NCI-H2107 treated with DMSO at 0.1 percent for 48 hours (cell line): ENCODE results near the gene ZDBF2.
"Not testable (repeated sequence)": the region's sequence is repeated elsewhere in the genome, so short reads cannot be mapped to it uniquely, and the experiment has no call there.

ENCODE experiments used
- DNase-seq: peaks from one replicate; lab custom pipeline; 2025; ENCODE audit not compliant: unreplicated experiment; lab: John Stamatoyannopoulos, UW

ZDBF2 gene

DNA sequence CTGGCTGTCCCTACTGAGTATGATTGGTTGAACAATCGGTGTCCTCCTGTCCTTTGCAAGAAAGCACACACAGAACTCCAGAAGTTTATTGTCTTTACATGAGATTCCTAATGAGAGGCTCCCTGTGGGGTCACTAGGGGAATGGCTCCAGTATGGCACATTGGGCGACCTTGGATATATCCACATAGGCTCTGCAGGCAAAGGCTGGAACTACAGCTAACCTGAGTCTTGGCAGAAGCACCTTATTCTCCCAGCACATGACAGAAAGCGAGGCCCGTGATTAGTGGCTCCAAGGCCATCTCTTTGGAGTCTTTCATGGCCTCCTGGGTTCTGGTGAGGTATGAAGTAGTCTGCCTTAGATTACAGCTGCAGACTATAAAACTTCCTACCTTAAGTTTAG, 49.0 kb downstream of the ZDBF2 start:
- no peak for DNase-seq

DNA sequence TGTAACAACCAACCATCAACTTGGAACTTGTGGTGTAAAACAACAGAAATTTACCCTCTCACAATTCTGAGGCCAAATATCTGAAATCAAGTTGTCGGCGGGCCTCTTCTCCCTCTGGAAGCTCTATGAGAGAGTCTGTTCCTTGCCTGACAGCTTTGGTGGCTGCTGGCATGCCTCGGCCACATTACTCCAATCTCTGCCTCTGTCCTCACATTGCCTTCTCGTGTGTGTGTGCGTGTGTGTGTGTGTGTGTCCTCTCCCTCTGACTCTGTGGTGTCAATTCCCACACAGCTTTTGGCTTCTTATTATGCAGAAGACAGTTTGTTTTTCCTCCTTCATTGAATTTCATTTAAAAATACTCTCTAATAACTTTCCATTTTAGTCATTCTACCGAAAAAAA, 50.4 kb downstream of the ZDBF2 start:
- no peak for DNase-seq

DNA sequence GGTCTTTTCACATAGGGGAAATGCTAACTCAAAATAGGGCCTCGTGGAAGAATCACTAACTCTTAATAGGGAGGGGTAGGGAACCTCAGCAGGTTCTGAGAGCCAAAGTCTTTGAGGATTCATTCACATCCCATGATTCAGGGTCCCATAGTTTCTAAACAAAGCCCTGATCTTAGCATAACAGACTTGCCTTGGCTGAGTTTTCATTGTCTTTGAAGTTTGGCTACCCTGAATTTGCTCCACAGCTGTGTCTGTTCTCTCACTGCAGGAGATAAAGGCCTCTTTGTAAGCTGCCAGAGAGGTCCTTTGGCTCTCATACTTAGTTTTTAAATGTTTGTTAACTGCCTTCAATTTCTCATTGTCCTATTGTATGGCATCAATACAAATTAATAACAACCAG, 54.5 kb downstream of the ZDBF2 start:
- DNase-seq: no peak

DNA sequence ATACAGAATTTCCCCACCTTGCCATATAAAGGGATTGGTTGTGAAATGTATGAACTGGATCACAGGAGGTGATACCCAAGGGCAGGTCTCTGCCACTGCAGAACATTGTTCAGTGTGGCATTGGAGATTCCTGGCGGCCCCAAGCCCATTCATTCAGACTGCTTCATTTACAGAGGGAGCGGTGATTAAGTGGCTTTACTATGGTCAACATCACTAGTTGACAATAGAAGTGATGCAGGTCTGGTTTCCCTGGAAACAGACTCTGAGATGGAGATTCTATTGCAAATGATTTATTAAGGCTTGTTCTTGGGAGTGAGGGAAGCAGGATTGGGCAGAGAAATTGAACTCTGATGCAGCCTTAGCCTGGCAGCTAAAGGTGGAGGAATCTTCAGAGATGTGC, 62.4 kb downstream of the ZDBF2 start:
- no peak for DNase-seq

DNA sequence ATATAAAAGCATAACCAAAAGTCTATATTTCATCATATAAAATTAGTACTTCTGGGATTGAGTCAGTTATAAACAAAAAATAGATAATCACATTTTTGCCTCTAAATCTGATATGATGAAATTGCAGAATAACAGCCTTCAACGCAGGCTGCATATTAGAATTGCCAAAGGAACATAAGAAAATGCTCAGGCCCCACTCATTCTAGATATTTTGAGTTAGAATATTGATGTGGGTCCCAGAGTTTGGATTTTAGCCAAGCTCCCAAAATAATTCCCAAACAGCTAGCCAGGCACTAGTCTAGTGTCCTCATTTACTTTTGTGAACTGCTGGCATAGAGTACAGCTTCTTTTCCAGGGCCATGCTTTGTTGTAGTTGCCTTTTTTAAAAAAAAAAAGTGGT, 63.5 kb downstream of the ZDBF2 start:
- no peak for DNase-seq

DNA sequence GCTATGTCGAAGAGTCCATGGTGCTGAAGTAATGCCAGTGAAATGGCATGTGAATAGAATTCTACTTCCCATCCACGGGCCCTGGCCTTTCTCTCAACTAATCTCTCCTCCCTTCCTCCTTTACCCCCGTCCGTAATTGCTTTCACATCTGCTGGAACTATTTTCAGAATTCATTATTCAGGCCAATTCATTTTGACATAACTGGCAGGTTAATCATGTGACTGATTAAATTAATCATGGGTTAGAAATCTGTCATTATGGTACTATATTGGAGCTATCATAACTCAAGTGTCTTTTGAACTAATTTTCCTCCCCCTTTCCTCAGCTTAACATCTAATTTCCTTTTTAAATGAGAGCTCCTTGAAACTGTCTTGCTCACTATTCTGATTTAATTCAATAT, 66.9 kb downstream of the ZDBF2 start:
- no peak for DNase-seq

DNA sequence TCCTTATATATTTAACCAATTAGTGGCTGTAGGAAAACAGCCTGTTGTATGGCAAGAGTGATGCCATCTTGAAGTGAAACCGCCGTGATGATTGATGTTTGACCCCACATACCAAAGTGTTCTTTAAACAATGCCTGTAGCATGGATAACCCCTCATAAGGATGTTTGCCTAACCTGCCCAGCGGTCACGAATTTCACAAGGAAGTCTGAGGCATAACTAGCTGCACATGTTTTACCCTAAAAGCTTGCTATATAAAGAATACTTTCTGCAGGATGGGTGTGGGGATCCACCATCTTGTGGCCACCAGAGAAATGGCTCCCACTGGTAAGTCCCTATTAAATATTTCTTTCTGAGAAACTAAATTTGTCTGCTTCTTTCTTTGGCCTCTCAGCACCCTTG, 68.7 kb downstream of the ZDBF2 start:
- DNase-seq: no peak

DNA sequence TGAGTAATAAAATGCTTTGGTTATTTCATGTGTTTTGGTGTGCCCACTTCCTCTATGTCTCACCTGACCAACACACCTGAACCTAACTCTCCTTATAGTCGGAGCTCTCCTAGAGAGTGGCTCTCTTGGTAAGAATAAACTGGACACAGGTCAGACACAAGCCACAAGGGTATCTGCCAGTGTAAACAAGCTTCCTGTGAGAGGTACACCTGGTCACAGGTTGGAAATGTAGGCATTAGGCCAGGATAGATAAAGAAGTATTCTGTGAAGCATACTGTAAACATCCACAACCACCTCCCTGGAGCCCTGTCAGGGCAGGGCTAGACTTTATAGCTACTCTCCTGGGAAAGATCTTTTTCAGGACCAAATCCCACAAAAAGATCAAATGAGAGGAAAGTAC, 69.4 kb downstream of the ZDBF2 start:
- DNase-seq: no peak

DNA sequence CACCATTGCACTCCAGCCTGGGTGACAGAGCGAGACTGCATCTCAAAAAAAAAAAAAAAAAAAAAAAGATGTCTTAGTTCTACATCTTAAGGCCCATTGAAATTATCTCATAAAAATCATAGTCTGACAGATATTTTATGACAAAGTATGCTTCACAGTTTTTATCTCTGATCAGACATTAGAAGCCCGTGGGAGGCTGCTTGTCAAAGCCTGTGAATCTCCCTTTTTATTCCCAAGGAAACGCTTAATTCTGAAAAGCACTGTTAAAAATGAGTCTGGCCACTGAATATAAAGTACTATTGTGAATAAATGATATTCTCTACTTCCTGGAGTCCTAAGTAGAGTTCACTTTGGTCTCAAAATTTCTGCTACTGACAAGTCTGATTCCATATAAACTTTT, 71.1 kb downstream of the ZDBF2 start:
- no peak for DNase-seq

DNA sequence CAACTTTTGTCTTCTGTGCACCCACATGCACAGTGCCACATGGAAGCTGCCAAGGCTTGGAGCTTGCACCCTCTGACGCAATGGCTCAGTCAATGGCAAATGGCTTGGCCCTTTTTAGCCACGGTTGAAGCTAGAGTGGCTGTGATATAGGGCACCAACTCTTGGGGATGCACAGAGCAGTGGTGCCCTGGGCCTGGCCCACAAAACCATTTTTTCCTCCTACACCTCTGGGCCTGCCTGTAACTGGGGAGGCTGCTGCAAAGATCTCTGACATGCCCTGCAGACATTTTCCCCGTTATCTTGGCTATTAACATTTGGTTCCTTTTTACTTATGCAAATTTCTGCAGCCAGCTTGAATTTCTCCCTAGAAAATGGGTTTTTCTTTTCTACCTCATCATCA, 74.9 kb downstream of the ZDBF2 start:
- no peak for DNase-seq

DNA sequence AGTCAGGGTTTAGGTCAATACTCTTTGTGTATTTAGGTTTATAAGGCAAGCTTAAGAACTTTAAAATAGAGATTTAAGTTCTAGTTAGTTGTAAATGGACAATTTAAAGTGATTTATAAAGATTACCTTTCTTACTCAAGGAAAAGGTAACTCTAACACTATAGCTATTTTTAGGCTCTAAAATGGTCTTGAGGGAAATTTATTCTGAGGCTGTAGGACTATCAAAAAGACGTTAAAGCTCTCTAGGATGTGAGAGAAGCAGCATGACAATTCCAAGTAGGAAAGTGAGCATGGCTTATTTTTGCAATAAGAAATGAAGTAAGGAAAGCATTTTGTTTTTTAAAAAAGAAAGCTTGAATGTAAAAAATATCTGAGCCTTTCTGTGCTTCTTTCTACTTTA, 78.1 kb downstream of the ZDBF2 start:
- no peak for DNase-seq

DNA sequence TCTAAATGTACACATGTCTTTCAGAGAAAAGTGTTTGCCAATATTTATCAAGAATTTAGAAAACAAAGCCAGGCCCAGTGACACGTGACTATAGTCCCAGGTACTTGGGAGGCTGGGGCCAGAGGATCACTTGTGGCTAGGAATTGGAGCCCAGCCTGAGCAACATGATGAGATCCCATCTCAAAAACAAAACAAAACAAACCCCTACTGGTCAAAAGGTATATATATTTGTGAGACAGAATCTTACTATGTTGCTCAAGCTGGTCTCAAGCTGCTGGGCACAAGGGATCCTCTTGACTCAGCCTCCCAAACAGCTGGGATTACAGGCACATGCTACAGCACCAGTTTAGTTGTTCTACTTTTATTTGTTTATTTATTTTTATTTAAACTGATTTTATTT, 79.2 kb downstream of the ZDBF2 start:
- DNase-seq: no peak

DNA sequence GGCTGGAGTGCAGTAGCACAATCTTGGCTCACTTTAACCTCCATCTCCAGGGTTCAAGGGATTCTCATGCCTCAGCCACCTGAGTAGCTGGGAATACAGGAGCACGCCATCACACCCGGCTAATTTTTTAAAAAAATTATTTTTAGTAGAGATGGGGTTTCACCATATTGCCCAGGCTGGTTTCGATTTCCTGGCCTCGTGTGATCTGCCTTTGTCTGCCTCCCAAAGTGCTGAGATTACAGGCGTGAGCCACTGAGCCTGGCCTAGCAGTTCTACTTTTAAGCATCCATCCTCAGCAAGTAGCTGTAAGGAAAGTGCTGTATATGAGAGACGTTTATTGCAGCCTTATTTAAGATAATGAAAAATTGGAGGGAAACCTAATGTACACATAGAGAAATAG, 79.7 kb downstream of the ZDBF2 start:
- DNase-seq: no peak

DNA sequence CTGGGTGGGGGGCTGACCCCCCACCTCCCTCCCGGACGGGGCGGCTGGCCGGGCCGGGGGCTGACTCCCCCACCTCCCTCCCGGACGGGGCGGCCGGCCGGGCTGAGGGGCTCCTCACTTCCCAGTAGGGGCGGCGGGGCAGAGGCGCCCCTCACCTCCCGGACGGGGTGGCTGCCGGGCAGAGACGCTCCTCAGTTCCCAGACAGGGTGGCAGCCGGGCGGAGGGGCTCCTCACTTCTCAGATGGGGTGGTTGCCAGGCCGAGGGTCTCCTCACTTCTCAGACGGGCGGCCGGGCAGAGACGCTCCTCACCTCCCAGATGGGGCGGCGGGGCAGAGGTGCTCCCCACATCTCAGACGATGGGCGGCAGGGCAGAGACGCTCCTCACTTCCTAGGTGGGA, 82.4 kb downstream of the ZDBF2 start:
- DNase-seq: not testable (repeated sequence)

DNA sequence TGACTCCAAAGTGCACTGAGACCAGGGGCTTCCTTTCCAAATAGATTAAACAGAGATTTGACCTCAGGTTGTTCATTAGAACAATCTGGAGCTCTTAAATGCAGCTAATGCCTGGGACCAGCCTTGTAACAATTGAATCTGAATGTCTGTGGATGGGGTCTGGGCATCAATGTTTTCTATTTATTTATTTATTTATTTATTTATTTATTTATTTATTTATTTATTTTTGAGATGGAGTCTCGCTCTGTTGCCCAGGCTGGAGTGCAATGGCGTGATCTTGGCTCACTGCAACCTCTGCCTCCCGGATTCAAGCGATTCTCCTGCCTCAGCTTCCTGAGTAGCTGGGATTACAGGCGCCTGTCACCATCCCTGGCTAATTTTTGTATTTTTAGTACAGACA, 86.4 kb downstream of the ZDBF2 start:
- DNase-seq: not testable (repeated sequence)

DNA sequence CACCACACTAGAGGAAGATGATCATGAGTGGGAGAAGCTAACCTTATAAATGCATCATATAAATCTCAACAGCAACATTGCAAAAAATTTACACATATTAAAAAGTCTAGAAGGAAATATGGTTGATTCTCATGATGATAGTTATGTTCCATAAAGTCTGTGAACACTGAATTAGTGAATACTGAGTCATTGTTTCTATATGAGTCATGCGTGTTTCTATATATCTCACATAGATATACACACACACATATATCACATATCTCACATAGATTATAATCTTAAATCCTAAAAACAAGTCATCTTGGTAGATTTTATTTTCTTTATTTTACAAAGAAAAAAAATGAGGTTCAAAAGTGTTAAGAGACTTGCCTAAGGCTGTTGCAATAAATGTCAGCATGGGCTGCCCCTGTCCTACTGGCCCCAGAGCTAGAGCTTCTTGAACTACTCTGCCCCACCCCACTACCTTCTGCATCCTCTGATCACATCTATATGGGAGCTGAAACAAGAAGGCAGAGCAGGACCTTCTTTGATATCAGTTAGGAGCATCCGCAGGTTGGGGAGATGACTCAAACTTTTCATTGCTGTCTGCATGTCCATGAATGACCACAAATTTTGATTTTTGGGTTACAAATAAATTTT, 87.1 kb downstream of the ZDBF2 start:
- DNase-seq: no peak
